Lung (tissue), 12 donors: ENCODE data around the gene PORCN. TPM values are rescaled to one million over a fixed set of nuclear protein-coding genes. Genes with fewer than 3 reads are reported as not detected.

ENCODE experiments used
- ATAC-seq: fragments of 200-7000 bp; cut with Tn5 transposase; one replicate; pipeline ENCODE4 v1.9.1; 2020; ENCODE audit warnings: moderate number of reproducible peaks; ENCODE audit not compliant: insufficient read depth, low FRiP score
- DNase-seq, 3 donors: peaks; one replicate each; pipeline ENCODE4 v3.0.0-alpha.2; 2013 to 2017
- H3K27ac ChIP-seq, 2 donors: one replicate each; pipeline ENCODE4 v1.5.1; 2013; ENCODE audit warnings: mild to moderate bottlenecking in 2 of 2, moderate library complexity in 2 of 2, control low read depth in 1 of 2, inconsistent platforms in 1 of 2, low read depth in 1 of 2, low read length in 1 of 2
- H3K27me3 ChIP-seq, 3 donors: one replicate each; pipeline ENCODE4 v1.5.1; 2013; ENCODE audit warnings: low read length in 2 of 3; ENCODE audit not compliant: control insufficient read depth in 3 of 3, insufficient read depth in 3 of 3
- H3K36me3 ChIP-seq, 4 donors: one replicate each; pipeline ENCODE4 v1.5.1; 2013; ENCODE audit warnings: low read length in 4 of 4, mild to moderate bottlenecking in 1 of 4, moderate library complexity in 1 of 4; ENCODE audit not compliant: control insufficient read depth in 4 of 4, insufficient read depth in 4 of 4
- H3K4me1 ChIP-seq, 5 donors: one replicate each; pipeline ENCODE4 v1.5.1; 2013; ENCODE audit warnings: low read length in 5 of 5, mild to moderate bottlenecking in 2 of 5, moderate library complexity in 1 of 5; ENCODE audit not compliant: control insufficient read depth in 5 of 5, insufficient read depth in 5 of 5
- H3K4me3 ChIP-seq: one replicate; pipeline ENCODE4 v1.5.1; 2013; ENCODE audit warnings: mild to moderate bottlenecking, control low read depth, moderate library complexity
- H3K9ac ChIP-seq, 2 donors: one replicate each; pipeline ENCODE4 v1.5.1; 2013; ENCODE audit warnings: low read length in 2 of 2, control low read depth in 1 of 2; ENCODE audit not compliant: insufficient read depth in 1 of 2
- H3K9me3 ChIP-seq, 4 donors: one replicate each; pipeline ENCODE4 v1.5.1; 2013; ENCODE audit warnings: low read length in 3 of 4, mild to moderate bottlenecking in 1 of 4, moderate library complexity in 1 of 4; ENCODE audit not compliant: control insufficient read depth in 4 of 4, insufficient read depth in 3 of 4
- WGBS, 2 donors: extraction: QIAGEN DNeasy Blood & Tissue Kit; methylation state at CpG; one replicate each; pipeline ENCODE4 v1.1.7; 2013; 5-methylcytosine and 5-hydroxymethylcytosine counted together
- polyA plus RNA-seq, 2 donors: library from polyadenylated mRNA; stranded (reverse); fragments of 200-250 nt; gene quantifications; one replicate each; pipeline ENCODE4 v1.2.1, GENCODE V29; 2013
- total RNA-seq, 2 donors: library from RNA; depleted of rRNA in 1 of 2; stranded (reverse); fragments of >200 nt in 1 of 2; gene quantifications; one replicate each; pipeline ENCODE4 v1.2.1, GENCODE V29; 2014 to 2021
- TF ChIP-seq, protein P1 (sequence below): IDR thresholded peaks from 2 replicates; pipeline ENCODE4 v1.5.1; 2012; ENCODE audit warnings: mild to moderate bottlenecking; ENCODE audit errors: control extremely low read depth, extremely low read depth
- donor health status: control.
- donor health status: control.
- donor health status: Bipolar disorder and iron deficiency.
- donor health status: healthy.
- donor health status: DM: yes; HTN: yes; CAD: no.

PORCN gene
- total and polyA plus RNA-seq, 4 donors: 3.3 to 12.8 (median 11.8) TPM

DNA sequence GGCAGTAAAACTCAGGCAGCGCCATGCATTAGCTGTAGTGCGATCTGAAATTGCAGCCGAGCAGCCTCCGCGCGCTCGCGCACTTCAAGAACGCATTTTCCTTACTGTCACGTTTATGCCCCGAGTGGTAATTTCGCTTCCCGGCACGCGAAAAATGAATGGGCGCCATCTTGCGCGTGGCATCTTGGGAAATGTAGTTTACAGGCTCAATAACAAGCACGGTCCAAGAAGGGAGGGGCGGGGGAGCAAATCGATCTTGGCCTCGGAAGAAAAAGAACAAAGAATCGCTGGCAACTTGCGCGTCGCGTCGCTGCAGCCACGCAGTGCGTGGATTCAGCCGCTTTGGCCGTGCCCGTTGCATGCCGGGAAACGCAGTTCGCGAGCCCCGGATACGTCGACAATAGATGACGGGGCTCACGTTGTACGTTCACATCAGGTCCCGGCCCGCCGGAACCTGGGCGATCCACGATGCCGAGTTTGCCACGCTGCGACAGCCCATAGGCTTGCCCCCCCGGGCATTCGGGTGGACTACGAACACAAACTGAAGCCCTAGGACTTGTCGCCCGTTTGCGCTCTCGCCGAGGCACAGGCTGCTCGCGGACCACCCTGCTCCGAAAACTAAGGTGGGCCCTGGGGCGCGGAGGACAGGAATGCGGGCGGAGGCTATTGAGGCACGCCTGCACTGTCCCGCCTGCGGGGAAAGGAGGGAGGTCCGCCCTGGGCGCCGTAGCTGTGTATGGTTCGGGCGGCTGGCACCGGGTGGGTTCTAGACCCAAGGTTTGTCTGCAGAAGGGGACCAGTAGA, 32.8 kb upstream of the PORCN start, which contains the start of gene FTSJ1:
Gene FTSJ1, plus strand, starts transcription at position 426 of the 804 bp plus-strand sequence. CDS start 1,849 bp downstream, outside the sequence.
- Histone ChIP-seq H3K27me3 (no peaks in the 10 kb centered on the region), H3K36me3 (peaks cover 0 to 5% (median 0%) of the 10 kb centered on the region in 4 donors), H3K27ac (peak within 1 kb of the TSS; percentile 43 to 85), H3K9me3 (peaks cover 0 to 7% (median 2%) of the 10 kb centered on the region in 4 donors), H3K9ac (peak within 1 kb of the TSS; percentile 60 to 78), H3K4me3 (peak within 1 kb of the TSS; percentile 68), H3K4me1 (peaks cover 0 to 5% (median 0%) of the 10 kb centered on the region in 5 donors)
- 0 to 38% methylated on average over 64 to 75 of the region's 75 CpGs for WGBS, 2 donors
- ATAC-seq: peak; percentile 95
- DNase-seq: peak; percentile 91 to 95 (median 91)
- TF ChIP-seq, protein P1, sequence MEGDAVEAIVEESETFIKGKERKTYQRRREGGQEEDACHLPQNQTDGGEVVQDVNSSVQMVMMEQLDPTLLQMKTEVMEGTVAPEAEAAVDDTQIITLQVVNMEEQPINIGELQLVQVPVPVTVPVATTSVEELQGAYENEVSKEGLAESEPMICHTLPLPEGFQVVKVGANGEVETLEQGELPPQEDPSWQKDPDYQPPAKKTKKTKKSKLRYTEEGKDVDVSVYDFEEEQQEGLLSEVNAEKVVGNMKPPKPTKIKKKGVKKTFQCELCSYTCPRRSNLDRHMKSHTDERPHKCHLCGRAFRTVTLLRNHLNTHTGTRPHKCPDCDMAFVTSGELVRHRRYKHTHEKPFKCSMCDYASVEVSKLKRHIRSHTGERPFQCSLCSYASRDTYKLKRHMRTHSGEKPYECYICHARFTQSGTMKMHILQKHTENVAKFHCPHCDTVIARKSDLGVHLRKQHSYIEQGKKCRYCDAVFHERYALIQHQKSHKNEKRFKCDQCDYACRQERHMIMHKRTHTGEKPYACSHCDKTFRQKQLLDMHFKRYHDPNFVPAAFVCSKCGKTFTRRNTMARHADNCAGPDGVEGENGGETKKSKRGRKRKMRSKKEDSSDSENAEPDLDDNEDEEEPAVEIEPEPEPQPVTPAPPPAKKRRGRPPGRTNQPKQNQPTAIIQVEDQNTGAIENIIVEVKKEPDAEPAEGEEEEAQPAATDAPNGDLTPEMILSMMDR: no peak

GRCh38 chrX:48476919-48477318, 31.9 kb upstream of the PORCN start:
- no peak for DNase-seq
- H3K4me3 ChIP-seq: no peak overlapping the region
- H3K27me3 ChIP-seq: no peaks in the 10 kb centered on the region
- no peak overlapping the region for H3K27ac ChIP-seq
- H3K4me1 ChIP-seq: peaks cover 0 to 5% (median 0%) of the 10 kb centered on the region in 5 donors
- WGBS, 2 donors: 57 to 73% methylated on average over 4 of the region's 4 CpGs
- H3K9ac ChIP-seq: peak overlapping the region in 1 of 2 donors; percentile 78
- TF ChIP-seq, protein P1: no peak
- peaks cover 0 to 15% (median 3%) of the 10 kb centered on the region in 4 donors for H3K36me3 ChIP-seq
- no peak for ATAC-seq
- peaks cover 0 to 7% (median 2%) of the 10 kb centered on the region in 4 donors for H3K9me3 ChIP-seq

DNA sequence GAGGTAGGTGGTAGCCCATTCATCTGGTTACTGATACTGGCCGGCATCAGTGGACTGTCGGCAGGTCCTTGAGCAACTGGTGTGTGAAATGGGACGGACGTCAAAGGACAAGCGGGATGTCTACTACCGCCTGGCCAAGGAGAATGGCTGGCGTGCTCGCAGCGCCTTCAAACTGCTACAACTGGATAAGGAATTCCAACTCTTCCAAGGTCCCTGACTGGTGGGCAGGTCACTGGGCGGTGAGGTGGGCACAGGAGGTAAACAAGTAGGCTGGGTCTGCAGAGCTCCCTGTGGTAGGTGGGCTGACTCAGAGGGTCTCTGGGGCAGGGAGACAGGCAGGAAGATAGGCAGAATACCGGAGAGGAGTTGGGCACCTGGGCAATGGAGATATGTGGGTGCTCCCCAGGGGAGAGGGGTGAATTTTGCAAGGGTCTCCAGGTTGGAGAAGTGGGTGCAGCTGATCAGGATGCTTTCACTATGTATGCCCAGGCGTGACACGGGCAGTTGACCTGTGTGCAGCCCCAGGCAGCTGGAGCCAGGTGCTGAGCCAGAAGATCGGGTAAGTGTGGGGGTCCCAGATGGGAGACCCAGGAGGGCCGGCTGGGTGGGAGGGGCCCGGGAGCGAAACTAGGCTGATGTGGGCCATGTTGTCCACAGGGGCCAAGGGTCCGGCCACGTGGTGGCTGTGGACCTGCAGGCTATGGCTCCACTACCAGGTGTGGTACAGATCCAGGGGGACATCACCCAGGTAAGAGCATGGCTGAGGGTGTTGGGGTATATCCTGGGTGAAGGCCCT, 30.6 kb upstream of the PORCN start:
- H3K27ac ChIP-seq: no peak overlapping the region
- DNase-seq (no peak), ATAC-seq (no peak)
- no peak overlapping the region for H3K4me3 ChIP-seq
- TF ChIP-seq, protein P1: no peak
- H3K36me3 ChIP-seq: peaks cover 0 to 19% (median 4%) of the 10 kb centered on the region in 4 donors
- 92 to 97% methylated on average over 15 to 19 of the region's 19 CpGs for WGBS, 2 donors
- H3K9me3 ChIP-seq: peaks cover 0 to 9% (median 2%) of the 10 kb centered on the region in 4 donors
- H3K27me3 ChIP-seq: no peaks in the 10 kb centered on the region
- H3K4me1 ChIP-seq: peaks cover 0 to 5% (median 0%) of the 10 kb centered on the region in 5 donors
- no peak overlapping the region for H3K9ac ChIP-seq
